H54 (cell line): Measurements from ENCODE around the gene HSD11B1.

Experiments used
- DNase-seq: peaks from one replicate; pipeline ENCODE4 v3.0.0; 2011; ENCODE audit warnings: low spot score, mixed read lengths; ENCODE audit not compliant: insufficient read length
- FAIRE-seq: peaks from 3 replicates; lab custom pipeline; 2011; peaks lifted over from hg19 to GRCh38; lab: Jason Lieb, UNC
- POLR2A ChIP-seq: IDR thresholded peaks from 2 replicates; pipeline ENCODE4 v1.6.1; 2011; ENCODE audit warnings: low read depth, mild to moderate bottlenecking, low read length

The HSD11B1 gene

DNA sequence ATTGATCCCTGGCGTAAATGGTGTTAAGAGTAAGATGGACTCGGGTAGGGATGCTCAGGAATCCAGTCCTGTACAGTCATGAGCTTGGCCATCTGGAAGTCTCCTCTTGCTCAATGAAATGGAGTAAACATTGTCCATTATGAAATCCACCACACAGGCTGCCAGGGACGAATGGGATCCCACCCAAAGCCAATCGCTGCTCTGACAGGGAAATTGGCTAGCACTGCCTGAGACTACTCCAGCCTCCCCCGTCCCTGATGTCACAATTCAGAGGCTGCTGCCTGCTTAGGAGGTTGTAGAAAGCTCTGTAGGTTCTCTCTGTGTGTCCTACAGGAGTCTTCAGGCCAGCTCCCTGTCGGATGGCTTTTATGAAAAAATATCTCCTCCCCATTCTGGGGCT lies at the start of gene HSD11B1:
Gene HSD11B1 (plus strand): TSS at position 263 of the 400 bp plus-strand sequence. CDS start 97 bp downstream, at position 360.
- no peak for TF ChIP-seq POLR2A
- DNase-seq (no peak), FAIRE-seq (no peak)

DNA sequence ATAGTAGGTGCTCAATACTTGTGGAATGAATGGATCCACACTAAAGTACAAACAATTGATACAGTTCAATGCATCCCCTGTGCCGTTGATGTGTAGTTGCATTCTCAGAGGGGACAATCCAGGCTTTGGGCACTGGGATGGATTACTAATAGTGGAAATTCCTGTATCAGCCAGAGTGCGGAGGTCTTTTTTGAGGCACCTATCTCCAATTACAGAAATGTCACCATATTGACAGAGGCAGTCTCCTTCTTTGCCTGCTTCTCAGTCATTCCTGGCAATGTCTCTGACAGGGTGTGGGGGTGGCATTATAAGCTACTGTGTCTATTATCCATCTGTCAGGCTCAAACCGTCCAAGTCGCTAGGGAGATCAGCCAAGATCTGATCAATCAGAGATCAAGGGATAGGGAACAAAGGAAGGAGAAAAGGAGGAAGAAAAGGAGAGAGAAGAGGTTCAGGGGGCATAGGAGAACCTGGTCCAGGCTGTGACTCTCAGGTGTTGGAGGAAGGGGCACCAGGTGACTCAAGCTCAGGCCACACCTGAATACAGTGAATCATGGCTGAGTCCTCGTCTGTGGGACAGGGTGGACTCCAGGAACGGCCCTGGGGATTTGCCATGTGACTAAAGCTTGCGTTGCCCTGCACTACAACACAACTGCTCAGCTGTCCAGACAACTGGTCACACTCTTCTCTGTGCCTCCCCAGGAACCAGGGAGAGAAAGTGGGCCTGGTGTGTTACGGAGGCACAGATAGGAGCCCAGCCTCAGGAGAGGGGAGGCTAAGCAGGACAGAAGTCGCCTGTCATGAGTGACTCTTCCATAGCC lies 49.0 kb upstream of the HSD11B1 start:
- FAIRE-seq, result no peak
- no peak for DNase-seq
- no peak for TF ChIP-seq POLR2A

DNA sequence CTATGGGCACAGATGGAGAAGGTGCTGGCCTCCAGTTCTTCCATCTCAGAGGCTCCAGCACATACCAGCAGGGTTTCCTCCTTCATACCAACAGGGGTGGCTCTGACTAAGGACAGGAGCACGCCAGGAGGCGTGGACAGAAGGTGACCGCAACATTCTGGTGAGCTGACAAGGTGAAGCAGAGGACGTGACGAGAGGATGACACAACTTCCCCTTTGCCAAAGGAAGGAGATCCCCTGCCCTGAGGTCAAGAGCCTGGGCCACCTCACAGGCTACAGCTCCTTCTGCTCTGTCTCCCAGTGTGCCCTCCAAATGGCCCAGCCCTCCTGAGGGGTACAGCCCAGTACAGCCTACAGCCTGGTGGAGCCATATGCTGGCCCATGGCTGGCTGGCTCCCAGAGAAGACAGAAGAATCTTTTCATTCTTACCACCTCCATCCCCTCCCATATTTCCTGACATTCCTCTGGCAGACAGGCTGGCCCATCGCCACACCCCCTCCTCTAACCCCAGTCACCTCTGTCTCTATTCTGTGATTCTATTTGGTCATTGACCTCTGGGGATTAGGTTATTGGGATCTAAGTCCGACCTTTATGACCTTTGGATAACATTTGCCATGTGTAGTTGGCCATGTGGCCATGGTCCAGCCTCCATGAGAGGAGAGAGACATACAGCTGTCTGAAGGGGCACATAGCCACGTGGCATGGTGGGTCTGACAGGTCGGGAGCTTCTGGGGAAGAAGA lies 47.3 kb upstream of the HSD11B1 start:
- FAIRE-seq (peak; percentile 58), DNase-seq (peak; percentile 81)
- no peak for TF ChIP-seq POLR2A

DNA sequence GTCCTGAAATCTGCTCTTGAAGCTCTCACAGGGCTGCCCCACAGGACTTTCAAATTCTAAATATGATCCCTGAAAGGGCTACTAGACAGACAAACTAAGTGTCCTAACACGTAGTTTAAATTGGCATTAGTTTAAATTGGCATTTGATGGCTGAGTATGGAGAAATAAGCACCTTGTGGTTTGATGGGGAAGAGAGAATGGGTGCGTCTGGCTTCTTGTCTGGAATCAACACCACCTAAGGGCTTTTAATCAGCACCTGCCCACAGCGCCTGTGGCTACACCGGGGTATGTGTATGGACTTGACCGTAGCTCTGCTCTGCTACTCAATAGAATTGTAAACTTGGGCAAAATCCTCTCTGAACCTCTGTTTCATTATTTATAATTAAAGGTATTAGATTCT lies 46.7 kb upstream of the HSD11B1 start:
- DNase-seq (no peak), FAIRE-seq (no peak)
- no peak for TF ChIP-seq POLR2A

DNA sequence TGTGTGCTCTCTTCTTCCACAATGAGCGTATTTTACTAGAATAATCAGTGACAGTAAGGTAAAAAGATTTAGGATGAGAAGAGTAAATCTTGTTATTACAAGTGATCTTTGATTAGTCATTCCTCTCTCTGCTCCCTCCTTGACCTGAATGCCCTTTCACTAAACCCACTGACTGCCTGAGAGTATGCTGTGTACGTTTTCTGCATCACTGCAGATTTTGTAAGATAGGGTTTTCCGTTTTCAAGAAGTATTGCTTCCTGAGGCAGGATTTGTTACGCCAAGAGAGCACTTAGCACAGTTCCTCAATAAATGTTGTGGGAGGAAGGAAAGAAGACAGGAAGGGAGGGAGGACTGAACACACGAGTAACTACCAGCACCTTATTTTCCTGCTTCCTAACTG lies 44.7 kb upstream of the HSD11B1 start:
- TF ChIP-seq POLR2A, result no peak
- FAIRE-seq, result no peak
- DNase-seq, result no peak

DNA sequence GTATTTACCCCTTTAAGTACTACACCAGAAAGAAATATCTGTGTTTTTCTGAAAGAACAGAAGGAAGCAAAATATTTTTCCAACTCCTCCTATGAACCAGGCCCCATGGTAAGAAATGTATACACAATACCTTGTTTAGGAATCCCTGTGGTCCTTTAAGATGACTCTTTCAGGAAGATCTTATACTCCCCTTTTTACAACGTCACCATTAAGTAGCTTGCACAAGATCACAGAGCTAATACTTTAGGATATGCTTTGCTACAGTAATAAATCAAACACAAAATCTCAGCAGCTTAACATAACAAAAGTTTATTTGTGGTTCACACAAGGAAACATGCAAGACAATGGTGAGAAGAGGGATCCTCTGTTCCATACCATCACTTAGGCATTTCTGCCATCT lies 43.6 kb upstream of the HSD11B1 start:
- no peak for DNase-seq
- FAIRE-seq, result no peak
- TF ChIP-seq POLR2A, result no peak

DNA sequence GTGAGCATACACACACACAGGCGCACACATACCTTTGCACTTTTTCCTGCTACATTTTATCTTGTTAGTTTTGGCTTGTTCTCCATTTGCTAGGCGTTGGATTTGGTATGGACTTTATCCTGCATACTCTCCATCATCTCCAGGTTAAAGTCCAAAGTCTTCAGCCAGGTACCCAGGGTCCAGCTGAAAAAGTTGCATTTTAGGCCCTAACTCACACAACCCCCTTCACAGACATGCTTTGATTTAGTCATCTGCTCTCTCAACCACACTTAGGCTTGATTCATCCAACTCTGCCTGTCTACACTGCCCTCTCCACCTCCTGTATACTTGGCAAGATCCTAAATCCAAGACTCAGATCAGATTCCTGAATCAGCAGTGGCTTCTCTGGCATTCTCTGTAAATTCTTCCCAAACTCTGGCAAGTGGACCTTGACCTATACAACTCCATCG lies 41.7 kb upstream of the HSD11B1 start:
- no peak for TF ChIP-seq POLR2A
- FAIRE-seq (no peak), DNase-seq (no peak)

DNA sequence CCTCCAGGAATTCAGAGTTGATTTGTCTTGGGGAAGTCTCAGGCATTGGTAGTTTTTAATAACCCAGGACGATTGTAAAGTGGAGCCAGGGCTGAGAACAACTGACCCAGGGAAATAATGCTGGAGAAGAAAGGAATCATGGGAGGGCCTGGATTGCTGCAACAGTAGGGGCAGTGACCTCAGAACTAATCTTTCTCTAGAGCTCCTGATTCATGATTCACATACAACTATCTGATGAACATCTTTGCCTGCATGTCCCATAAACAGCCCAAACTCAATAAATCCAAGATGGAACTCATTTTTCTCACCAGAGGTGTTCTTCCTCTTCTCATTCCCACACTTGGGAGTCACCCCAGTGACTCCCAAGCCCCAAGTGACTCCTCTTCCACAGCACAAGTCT lies 37.5 kb upstream of the HSD11B1 start:
- no peak for FAIRE-seq
- no peak for DNase-seq
- no peak for TF ChIP-seq POLR2A

DNA sequence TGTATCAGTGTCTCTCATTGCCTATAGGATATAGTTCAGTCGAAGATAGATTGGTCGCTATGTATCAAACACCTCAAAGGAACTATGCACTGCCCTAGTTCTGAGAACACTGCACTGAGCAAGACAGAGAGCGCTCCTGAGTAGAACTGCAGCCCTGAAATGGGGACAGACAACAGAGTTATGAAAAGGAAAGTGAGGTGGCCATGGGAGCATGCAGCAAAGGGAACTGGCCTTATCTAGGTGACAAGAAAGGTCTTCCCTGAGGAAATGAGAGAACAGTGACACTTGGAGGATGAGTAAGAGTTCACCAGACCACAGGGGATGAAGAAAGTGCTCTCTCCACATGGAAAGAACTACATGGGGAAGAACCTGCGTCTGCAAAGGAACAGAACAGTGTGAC lies 36.9 kb upstream of the HSD11B1 start:
- TF ChIP-seq POLR2A, result no peak
- FAIRE-seq, result no peak
- no peak for DNase-seq

DNA sequence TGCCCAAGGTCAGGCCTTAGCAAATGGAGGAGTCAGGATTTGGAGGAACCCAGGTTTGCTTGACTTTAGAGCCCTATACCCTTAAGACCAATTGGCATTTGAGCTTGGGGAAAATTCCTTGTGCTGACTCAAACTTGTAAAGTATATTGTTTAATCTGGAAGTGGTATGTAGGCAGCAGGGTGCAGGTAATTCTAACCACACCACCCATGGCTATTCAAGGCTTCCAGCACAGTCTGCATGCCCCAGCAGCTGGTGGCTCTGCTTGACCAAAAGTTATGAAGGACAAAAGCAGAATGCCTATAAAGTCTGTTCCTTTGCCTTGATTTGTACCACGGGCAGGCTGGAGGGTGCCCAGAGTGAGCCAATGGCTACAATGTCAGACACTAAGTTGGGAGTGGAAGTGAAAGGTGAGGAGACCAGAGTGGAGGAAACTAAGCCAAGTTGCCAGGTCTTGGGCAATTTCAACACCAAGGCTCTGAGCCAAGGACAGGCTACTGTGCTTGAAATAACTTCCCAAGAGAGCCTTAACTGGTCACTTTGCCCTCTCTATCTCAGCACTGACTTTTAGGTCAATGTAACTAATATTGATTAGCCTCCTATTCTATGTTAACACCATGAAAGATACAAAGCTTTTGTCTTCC lies 34.1 kb upstream of the HSD11B1 start:
- DNase-seq (no peak), FAIRE-seq (no peak)
- TF ChIP-seq POLR2A, result no peak

DNA sequence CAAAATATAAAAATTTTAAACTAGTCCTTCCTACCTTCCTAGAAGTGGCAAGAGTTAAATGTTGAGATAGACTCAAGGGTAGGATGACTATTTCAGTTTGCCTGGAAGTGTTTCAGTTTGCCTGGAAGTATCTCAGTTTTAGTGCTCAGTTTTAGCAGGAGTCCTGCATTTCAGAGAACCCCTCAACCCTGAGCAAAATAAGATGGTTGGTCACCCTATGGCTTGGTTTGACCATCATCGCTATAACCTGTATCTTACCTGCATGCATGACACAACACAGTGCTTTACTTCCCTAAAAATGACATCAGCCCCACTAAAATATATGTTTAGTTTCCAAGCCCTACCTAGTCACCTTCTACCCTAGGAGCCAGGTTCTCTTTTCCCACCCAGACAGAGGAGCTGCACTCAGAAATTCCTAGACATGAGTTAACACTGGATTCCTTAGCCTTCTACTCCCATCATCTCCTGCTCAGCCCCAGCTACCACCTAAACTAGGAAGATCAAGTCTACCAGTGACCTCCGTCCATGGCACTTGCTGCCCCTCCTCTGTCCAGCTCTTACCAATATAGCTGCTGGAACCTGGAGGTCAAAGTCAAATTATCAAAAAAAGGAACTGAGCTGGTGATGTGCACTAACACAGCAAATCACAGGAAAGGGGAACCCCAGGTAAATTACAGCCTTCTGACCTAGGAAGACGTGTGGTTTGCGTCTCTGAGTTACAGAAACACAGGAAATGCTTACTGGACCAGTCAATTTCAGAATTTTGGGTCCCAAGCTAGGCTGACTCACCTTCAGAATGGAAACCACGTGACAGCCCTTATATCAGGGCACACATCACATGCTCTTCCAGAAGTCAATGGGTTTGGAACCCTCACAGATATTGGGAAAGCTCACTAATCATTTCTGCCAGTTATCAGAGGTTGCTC lies 31.7 kb upstream of the HSD11B1 start:
- FAIRE-seq (no peak), DNase-seq (no peak)
- TF ChIP-seq POLR2A, result no peak

DNA sequence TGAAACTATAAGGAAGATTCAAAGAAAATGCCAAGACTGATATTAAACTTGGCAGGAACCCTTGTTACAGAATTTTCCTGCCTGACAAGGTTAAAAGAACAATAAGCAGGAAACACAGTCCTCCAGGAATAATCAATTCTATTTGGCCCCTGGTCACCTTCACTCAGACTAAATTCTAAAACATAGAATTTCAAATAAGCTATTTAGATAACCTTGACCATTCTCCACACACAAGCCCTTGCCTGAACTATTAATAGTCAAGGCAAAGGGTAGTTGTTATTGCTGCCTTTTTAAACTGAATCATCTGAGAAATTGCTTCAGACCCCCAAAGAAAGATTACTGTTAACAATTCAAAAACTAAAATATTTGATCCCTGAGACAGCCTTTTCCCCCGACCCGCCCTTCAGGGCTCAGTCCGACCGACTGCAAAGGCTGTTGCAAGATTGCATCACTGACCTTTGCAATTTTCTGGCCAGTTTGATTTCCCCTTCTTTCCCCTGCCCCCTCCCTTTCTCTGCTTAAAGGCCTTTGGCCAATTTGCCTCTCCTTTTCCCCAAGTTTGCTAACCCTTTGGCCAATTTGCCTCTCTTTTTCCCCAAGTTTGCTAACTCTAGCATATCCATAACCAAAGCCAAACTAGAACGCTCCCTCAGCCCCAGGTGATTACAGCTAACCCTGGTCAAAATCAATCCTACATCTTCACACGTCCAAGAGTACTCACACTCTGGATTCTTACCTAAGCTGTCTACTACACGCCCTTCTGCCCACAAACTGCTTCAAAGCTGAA lies 30.8 kb upstream of the HSD11B1 start:
- DNase-seq, result no peak
- TF ChIP-seq POLR2A, result no peak
- no peak for FAIRE-seq
